Measurements from ENCODE around the gene UTF1. TPM values are rescaled to one million over a fixed set of nuclear protein-coding genes. Genes with fewer than 3 reads are reported as not detected.

The UTF1 gene
- total and polyA plus RNA-seq, 2 donors (not counting 1 experiment from before 2014, with no cell fraction given) = 0.10 to 0.25 TPM

DNA sequence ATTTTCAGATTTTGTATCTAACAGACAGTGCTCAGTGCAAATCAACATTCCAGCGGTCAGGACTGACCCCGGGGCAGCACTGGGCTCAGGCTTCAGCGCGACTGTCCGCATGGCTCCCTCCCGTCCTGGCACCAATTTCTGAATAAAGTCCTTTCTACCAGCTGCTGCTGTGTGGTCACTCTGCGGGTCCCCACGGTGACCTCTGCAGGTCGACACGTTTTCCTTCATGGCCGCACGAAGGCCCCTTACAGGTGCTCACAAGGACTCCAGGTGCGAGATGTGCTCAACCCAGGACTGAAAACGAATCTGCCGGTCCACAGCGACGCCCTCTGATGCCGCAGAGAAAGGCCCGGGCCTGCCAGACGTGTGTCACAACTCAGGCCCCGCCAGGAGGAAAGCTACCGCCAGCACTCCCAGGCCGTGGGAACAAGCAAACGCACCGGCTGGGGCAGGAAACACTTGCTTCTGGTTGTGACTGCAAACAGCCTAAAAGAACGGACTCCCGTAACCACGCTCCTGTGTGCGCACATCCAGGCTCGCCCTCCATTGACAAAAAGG is 3.7 kb upstream of the UTF1 start:
- H3K4me1 Mint-ChIP-seq = peaks cover 17% of the 10 kb centered on the region
- H2AFZ ChIP-seq (ENCODE audit: insufficient read depth, low read depth, low read length, poor library complexity, severe bottlenecking) = no peak overlapping the region
- peaks cover 0 to 49% (median 22%) of the 10 kb centered on the region in 4 experiments for H3K27me3 ChIP-seq (replicated peaks in 1 of 4; ENCODE audit: control extremely low read depth in 1 of 4, control insufficient read depth in 3 of 4, insufficient read depth in 4 of 4, low read length in 3 of 4)
- no peak overlapping the region for H3K4me3 ChIP-seq (ENCODE audit: control extremely low read depth in 1 of 5, extremely low read depth in 1 of 5, insufficient read depth in 1 of 5, low read depth in 2 of 5, low read length in 4 of 5)
- H3K27ac Mint-ChIP-seq = no peak overlapping the region
- H3K27me3 Mint-ChIP-seq = peaks cover 38% of the 10 kb centered on the region
- peak overlapping the region; percentile 29 for H3K4me3 Mint-ChIP-seq
- TF ChIP-seq EZH2 (IDR thresholded peaks at IDR 0.05; ENCODE audit: borderline replicate concordance, insufficient read depth, low read depth, low read length, poor library complexity, severe bottlenecking) = no peak
- TF ChIP-seq, protein P1, sequence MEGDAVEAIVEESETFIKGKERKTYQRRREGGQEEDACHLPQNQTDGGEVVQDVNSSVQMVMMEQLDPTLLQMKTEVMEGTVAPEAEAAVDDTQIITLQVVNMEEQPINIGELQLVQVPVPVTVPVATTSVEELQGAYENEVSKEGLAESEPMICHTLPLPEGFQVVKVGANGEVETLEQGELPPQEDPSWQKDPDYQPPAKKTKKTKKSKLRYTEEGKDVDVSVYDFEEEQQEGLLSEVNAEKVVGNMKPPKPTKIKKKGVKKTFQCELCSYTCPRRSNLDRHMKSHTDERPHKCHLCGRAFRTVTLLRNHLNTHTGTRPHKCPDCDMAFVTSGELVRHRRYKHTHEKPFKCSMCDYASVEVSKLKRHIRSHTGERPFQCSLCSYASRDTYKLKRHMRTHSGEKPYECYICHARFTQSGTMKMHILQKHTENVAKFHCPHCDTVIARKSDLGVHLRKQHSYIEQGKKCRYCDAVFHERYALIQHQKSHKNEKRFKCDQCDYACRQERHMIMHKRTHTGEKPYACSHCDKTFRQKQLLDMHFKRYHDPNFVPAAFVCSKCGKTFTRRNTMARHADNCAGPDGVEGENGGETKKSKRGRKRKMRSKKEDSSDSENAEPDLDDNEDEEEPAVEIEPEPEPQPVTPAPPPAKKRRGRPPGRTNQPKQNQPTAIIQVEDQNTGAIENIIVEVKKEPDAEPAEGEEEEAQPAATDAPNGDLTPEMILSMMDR (IDR thresholded peaks at IDR 0.05) = no peak
- H3K4me1 ChIP-seq (ENCODE audit: control insufficient read depth in 2 of 2, insufficient read depth in 2 of 2, low read length in 2 of 2) = peaks cover 22% of the 10 kb centered on the region in 2 donors
- intact Hi-C loops (cut with micrococcal nuclease) = no loop called here
- H3K79me2 ChIP-seq (ENCODE audit: control insufficient read depth, insufficient read depth, low read length) = no peaks in the 10 kb centered on the region
- POLR2A ChIA-PET = no interaction called here
- no peak overlapping the region for H3K9ac ChIP-seq (ENCODE audit: low read length)
- peaks cover 0 to 19% (median 0%) of the 10 kb centered on the region in 3 donors for H3K9me3 ChIP-seq (ENCODE audit: control extremely low read depth in 1 of 3, control insufficient read depth in 2 of 3, insufficient read depth in 1 of 3, low read length in 2 of 3)
- no peak overlapping the region for H3K27ac ChIP-seq (ENCODE audit: low read length in 2 of 2)
- H3K9me3 Mint-ChIP-seq (ENCODE audit: insufficient read depth) = no peaks in the 10 kb centered on the region
- WGBS (ENCODE audit: insufficient coverage) = 36% methylated on average over 30 of the region's 30 CpGs
- no peak for DNase-seq
- peak overlapping the region; percentile 35 for H3K4me2 ChIP-seq (replicated peaks; ENCODE audit: low read depth, low read length, poor library complexity, severe bottlenecking)
- ATAC-seq (ENCODE audit: low read depth) = no peak
- no peaks in the 10 kb centered on the region for H3K36me3 ChIP-seq (replicated peaks in 1 of 2; ENCODE audit: control extremely low read depth in 1 of 2, control insufficient read depth in 1 of 2, extremely low read depth in 1 of 2, insufficient read depth in 2 of 2, low read length in 1 of 2)
- CTCF ChIA-PET = interaction anchor here (1.9 kb wide), 1 partner anchor 31 kb away, joined by 6 read pairs; no protein-coding TSS in a partner anchor
- H4K20me1 ChIP-seq (ENCODE audit: control insufficient read depth, insufficient read depth, low read length, poor library complexity, severe bottlenecking) = no peaks in the 10 kb centered on the region

DNA sequence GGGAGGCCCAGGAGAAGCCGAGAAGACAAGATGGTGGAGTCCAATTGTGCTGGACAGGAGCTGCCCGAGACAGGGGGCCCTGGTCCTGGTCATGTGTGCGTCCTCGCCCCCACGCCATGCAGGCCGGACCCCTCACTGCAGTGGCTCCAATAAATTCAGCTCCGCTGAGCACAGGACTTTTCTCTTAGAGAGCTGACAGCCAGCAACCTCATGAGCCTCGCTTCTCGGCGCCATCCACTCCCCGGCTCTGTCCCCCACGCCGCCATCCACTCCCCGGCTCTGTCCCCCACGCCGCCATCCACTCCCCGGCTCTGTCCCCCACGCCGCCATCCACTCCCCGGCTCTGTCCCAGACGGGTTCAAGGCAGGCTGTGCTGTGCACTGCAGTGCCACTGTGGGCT is 2.8 kb upstream of the UTF1 start:
- no peak overlapping the region for H3K4me3 ChIP-seq (ENCODE audit: control extremely low read depth in 1 of 5, extremely low read depth in 1 of 5, insufficient read depth in 1 of 5, low read depth in 2 of 5, low read length in 4 of 5)
- H4K20me1 ChIP-seq (ENCODE audit: control insufficient read depth, insufficient read depth, low read length, poor library complexity, severe bottlenecking) = no peaks in the 10 kb centered on the region
- peaks cover 25% of the 10 kb centered on the region in 2 donors for H3K4me1 ChIP-seq (ENCODE audit: control insufficient read depth in 2 of 2, insufficient read depth in 2 of 2, low read length in 2 of 2)
- ATAC-seq (ENCODE audit: low read depth) = no peak
- H3K4me1 Mint-ChIP-seq = peaks cover 19% of the 10 kb centered on the region
- H3K36me3 ChIP-seq (replicated peaks in 1 of 2; ENCODE audit: control extremely low read depth in 1 of 2, control insufficient read depth in 1 of 2, extremely low read depth in 1 of 2, insufficient read depth in 2 of 2, low read length in 1 of 2) = no peaks in the 10 kb centered on the region
- no peaks in the 10 kb centered on the region for H3K9me3 Mint-ChIP-seq (ENCODE audit: insufficient read depth)
- H3K9ac ChIP-seq (ENCODE audit: low read length) = no peak overlapping the region
- no peak overlapping the region for H3K27ac ChIP-seq (ENCODE audit: low read length in 2 of 2)
- ChIA-PET POLR2A (no interaction called here), CTCF (interaction anchor here (1.9 kb wide), 1 partner anchor 30 kb away, joined by 6 read pairs; no protein-coding TSS in a partner anchor)
- intact Hi-C loops (cut with micrococcal nuclease) = no loop called here
- peaks cover 0 to 23% (median 0%) of the 10 kb centered on the region in 3 donors for H3K9me3 ChIP-seq (ENCODE audit: control extremely low read depth in 1 of 3, control insufficient read depth in 2 of 3, insufficient read depth in 1 of 3, low read length in 2 of 3)
- no peak for DNase-seq
- H3K4me2 ChIP-seq (replicated peaks; ENCODE audit: low read depth, low read length, poor library complexity, severe bottlenecking) = no peak overlapping the region
- H2AFZ ChIP-seq (ENCODE audit: insufficient read depth, low read depth, low read length, poor library complexity, severe bottlenecking) = no peak overlapping the region
- peaks cover 0 to 58% (median 25%) of the 10 kb centered on the region in 4 experiments for H3K27me3 ChIP-seq (replicated peaks in 1 of 4; ENCODE audit: control extremely low read depth in 1 of 4, control insufficient read depth in 3 of 4, insufficient read depth in 4 of 4, low read length in 3 of 4)
- no peak overlapping the region for H3K4me3 Mint-ChIP-seq
- no peak for TF ChIP-seq EZH2 (IDR thresholded peaks at IDR 0.05; ENCODE audit: borderline replicate concordance, insufficient read depth, low read depth, low read length, poor library complexity, severe bottlenecking)
- TF ChIP-seq, protein P1 (IDR thresholded peaks at IDR 0.05) = no peak
- H3K27me3 Mint-ChIP-seq = peaks cover 38% of the 10 kb centered on the region
- H3K27ac Mint-ChIP-seq = no peak overlapping the region
- no peaks in the 10 kb centered on the region for H3K79me2 ChIP-seq (ENCODE audit: control insufficient read depth, insufficient read depth, low read length)
- 89% methylated on average over 21 of the region's 21 CpGs for WGBS (ENCODE audit: insufficient coverage)
